KOPT-K1 (cell line): ENCODE results near the gene HAPLN1.
"Not testable (repeated sequence)": the region's sequence is repeated elsewhere in the genome, so short reads cannot be mapped to it uniquely, and the experiment has no call there.

Source experiments
- H3K27ac ChIP-seq: fragments of 200-600 bp; sonication (generic); 2 replicates; pipeline ENCODE4 v1.5.1; 2016; ENCODE audit warnings: antibody characterized with exemption, mild to moderate bottlenecking, low read depth, low read length; ENCODE audit not compliant: poor library complexity, severe bottlenecking
- H3K36me3 ChIP-seq: fragments of 200-600 bp; sonication (generic); 2 replicates; pipeline ENCODE4 v1.5.1; 2017; ENCODE audit warnings: antibody characterized with exemption, mild to moderate bottlenecking, low read length, moderate library complexity; ENCODE audit not compliant: insufficient read depth
- H3K9me3 ChIP-seq: fragments of 200-600 bp; sonication (generic); 2 replicates; pipeline ENCODE4 v1.5.1; 2017; ENCODE audit warnings: antibody characterized with exemption, low read length, mild to moderate bottlenecking; ENCODE audit not compliant: insufficient read depth, poor library complexity, severe bottlenecking

HAPLN1 gene

GRCh38 chr5:83720836-83721537 is at the start of gene HAPLN1:
HAPLN1 (minus strand) TSS chr5:83720855; CDS start chr5:83673523, 47,332 bp downstream.
- no peak within 1 kb of the TSS for H3K27ac ChIP-seq

DNA sequence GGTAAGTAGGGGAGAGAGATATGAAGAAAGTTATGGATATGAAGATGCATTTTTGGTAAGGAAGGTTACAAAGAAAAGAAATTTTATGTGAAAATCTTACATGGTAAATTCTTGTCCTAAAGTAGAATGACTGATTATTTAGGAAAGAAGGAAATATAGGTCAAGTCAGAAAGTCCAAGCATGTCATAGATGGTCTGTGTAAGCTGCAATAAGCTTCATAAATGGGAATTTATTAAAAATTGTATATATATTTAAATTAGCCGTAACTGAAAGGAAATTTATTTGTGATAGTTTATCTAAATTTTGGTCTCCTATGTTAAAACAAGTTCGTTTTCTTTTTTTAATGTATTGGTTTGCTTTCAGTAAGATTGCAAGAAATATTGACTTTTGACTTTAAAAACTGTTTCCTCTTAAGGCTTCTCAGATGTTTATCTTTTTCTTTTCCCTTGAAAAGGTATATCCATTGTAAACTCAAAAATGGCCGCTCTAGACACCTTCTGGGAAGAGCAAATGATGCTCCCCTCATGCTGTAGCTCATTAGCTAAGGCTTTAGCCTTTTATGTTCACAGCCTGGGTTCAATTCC is 46.8 kb upstream of the HAPLN1 start:
- no peak overlapping the region for H3K27ac ChIP-seq
- H3K36me3 ChIP-seq = no peaks in the 10 kb centered on the region
- H3K9me3 ChIP-seq = peaks cover 38% of the 10 kb centered on the region

More at GRCh38 chr5:83720836-83721537, at the start of gene HAPLN1:
- H3K36me3 ChIP-seq = no peaks in the 10 kb centered on the region
- H3K9me3 ChIP-seq = no peaks in the 10 kb centered on the region

- H3K36me3 ChIP-seq = no peaks in the 10 kb centered on the region
- H3K27ac ChIP-seq = no peak overlapping the region
- peaks cover 36% of the 10 kb centered on the region for H3K9me3 ChIP-seq
These were observed 43.4 kb upstream of the HAPLN1 start for GRCh38 chr5:83764101-83764500.

- Histone ChIP-seq H3K27ac (no peak overlapping the region), H3K36me3 (no peaks in the 10 kb centered on the region), H3K9me3 (peaks cover 2% of the 10 kb centered on the region)
These were observed 39.9 kb upstream of the HAPLN1 start for GRCh38 chr5:83760579-83760978.

DNA sequence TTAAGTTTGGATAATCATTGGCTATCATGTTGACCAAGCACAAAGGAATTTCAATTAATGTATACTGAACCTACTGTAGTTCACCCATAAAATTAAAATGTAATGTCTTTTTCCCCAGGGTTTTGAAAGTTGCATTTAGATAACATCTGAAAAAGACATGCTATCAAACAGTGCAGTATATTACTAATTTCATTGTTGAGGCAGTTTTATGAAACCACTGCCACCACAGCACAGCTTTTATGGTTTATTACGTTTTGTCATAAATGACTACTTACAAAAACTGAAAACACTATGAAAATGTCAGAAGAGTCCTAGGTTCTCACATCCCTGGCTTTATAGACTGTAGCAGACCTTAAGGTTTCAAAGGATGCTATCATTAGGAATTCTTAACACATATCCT is 32.0 kb upstream of the HAPLN1 start:
- no peaks in the 10 kb centered on the region for H3K36me3 ChIP-seq
- H3K27ac ChIP-seq = no peak overlapping the region
- no peaks in the 10 kb centered on the region for H3K9me3 ChIP-seq

GRCh38 chr5:83751201-83751600 is 30.5 kb upstream of the HAPLN1 start:
- Histone ChIP-seq H3K36me3 (no peaks in the 10 kb centered on the region), H3K9me3 (no peaks in the 10 kb centered on the region), H3K27ac (no peak overlapping the region)

DNA sequence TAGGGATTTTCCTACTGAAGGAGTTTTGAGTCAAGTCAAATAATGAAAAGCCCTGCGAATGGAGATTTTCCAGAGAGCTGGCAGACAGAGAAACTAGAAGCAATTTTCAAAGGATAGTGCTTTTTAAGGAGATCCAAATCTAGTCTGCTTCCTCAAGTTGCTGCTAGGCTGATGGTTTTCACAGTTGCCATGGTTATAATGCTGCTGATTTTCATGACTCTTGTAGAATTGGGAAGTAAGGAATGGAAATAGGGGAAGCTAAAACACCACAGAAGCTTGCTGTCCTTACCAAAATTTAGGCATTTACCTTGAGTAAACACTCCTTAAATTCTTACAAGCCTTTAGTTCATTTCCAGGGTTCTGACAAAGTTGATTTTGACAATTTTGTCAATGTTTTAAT is 30.1 kb upstream of the HAPLN1 start:
- Histone ChIP-seq H3K9me3 (no peaks in the 10 kb centered on the region), H3K36me3 (no peaks in the 10 kb centered on the region), H3K27ac (no peak overlapping the region)

- Histone ChIP-seq H3K9me3 (no peaks in the 10 kb centered on the region), H3K27ac (no peak overlapping the region), H3K36me3 (no peaks in the 10 kb centered on the region)
These were observed 25.2 kb upstream of the HAPLN1 start for GRCh38 chr5:83745816-83746215.

DNA sequence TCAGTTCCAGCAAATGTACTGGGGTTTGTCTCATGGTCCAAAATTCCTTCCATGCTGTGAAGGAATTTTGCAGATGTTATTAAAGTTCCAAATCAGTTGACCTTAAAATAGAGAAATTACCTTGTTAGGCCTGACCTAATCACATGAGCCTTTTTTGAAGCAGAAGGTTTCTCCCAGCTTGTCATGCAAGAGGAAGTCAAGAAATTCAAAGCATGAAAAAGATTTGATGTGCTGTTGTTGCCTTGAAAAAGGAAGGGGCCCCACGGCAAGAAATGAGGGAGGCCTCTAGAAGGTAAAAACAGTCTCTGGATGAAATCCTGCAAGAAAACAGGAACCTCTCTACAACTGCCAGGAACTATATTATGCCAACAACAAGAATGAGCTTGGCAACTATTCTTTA is 24.2 kb upstream of the HAPLN1 start:
- Histone ChIP-seq H3K9me3 (no peaks in the 10 kb centered on the region), H3K27ac (no peak overlapping the region), H3K36me3 (no peaks in the 10 kb centered on the region)

- H3K27ac ChIP-seq = no peak overlapping the region
- H3K9me3 ChIP-seq = no peaks in the 10 kb centered on the region
- H3K36me3 ChIP-seq = no peaks in the 10 kb centered on the region
These were observed 21.4 kb upstream of the HAPLN1 start for GRCh38 chr5:83742089-83742488.

GRCh38 chr5:83741571-83741970 is 20.9 kb upstream of the HAPLN1 start:
- Histone ChIP-seq H3K36me3 (no peaks in the 10 kb centered on the region), H3K27ac (no peak overlapping the region), H3K9me3 (no peaks in the 10 kb centered on the region)

DNA sequence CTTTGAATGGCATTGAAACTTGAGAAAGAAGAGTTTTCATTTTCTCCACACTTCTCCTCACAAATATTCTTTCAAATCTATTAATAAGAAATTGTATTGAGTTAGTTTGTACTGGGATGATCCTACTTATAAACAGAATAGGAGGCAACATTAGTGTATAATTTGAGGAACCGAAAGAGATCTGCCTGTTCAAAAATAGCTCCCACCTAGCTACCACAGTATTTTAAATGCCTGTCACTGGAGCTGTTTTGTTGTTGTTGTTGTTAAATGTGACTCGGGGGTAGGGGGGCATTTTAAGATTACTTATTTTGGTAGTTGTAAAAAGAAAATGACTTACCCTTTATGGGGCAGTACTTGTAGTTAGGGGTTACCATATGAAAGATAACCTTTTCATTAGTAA is 20.1 kb upstream of the HAPLN1 start:
- H3K27ac ChIP-seq = no peak overlapping the region
- no peaks in the 10 kb centered on the region for H3K36me3 ChIP-seq
- H3K9me3 ChIP-seq = no peaks in the 10 kb centered on the region

DNA sequence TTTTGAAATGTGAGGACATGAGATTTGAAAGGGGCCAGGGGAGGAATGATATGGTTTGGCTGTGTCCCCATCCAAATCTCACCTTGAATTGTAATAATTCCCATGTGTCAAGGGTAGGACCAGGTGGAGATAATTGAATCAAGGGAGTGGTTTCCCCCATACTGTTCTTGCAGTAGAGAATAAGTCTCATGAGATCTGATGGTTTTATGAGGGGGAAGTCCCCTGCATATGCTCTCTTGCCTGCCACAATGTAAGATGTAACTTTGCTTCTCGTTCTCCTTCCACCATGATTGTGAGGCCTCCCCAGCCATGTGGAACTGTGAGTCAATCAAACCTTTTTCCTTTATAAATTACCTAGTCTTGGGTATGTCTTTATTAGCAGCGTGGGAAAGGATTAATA is 15.5 kb upstream of the HAPLN1 start:
- not testable (repeated sequence) for H3K36me3 ChIP-seq, H3K9me3 ChIP-seq, H3K27ac ChIP-seq

- not testable (repeated sequence) for H3K36me3 ChIP-seq, H3K9me3 ChIP-seq, H3K27ac ChIP-seq
These were observed 14.4 kb upstream of the HAPLN1 start for GRCh38 chr5:83735058-83735457.

DNA sequence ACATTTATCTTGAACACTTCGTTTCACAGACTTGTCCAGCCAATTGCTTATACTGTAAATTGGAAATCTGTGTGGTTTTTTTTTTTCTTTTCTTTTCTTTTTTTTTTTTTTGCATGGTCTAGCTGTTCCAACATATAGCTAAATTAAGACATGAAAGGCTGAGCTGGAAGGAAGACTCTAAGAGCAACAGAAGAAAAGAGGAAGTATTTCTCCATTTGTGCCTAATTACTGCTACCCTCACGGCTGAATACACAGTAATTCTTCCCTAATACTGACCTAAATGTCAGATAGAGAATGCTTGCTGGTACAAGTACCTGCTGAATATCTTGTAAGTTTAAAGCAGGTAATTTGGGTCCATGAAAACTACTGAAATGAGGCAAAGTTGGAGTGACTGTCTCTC is 11.0 kb upstream of the HAPLN1 start:
- Histone ChIP-seq H3K27ac (no peak overlapping the region), H3K9me3 (no peaks in the 10 kb centered on the region), H3K36me3 (no peaks in the 10 kb centered on the region)

DNA sequence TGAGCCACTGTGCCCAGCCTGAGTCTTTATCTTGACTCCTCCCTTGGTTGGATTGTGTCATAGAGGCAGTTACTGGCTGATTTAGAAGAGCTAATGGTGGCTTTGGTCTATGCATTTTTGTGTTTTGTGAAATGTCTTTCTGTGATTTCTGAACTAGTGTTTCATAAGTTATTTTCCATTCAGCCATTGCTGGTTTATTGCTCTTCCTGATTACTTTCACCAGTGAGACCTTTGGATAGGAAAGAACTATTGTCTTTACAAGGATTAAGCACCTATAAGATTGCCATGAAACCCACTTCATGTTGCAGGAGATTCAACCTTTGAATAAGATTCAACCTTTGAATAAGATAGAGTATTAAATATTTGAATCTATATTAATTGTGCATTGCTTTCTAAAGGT is 8.7 kb upstream of the HAPLN1 start:
- Histone ChIP-seq H3K36me3 (no peaks in the 10 kb centered on the region), H3K9me3 (no peaks in the 10 kb centered on the region), H3K27ac (no peak overlapping the region)
